RPMI7951 (cell line): Measurements from ENCODE around the gene NEURL1. TPM values are rescaled to one million over a fixed set of nuclear protein-coding genes. Genes with fewer than 3 reads are reported as not detected.

Experiments
- DNase-seq: peaks from one replicate; pipeline ENCODE4 v3.0.0-alpha.2; 2012; ENCODE audit warnings: low read depth
- total RNA-seq: library from RNA; depleted of rRNA; stranded (reverse); fragments of >200 nt; shearing (Covaris generic); gene quantifications from 2 replicates; pipeline ENCODE4 v1.2.3, GENCODE V29; 2014

NEURL1 gene
- total RNA-seq, 1 experiment from 2014 or later: not detected

DNA sequence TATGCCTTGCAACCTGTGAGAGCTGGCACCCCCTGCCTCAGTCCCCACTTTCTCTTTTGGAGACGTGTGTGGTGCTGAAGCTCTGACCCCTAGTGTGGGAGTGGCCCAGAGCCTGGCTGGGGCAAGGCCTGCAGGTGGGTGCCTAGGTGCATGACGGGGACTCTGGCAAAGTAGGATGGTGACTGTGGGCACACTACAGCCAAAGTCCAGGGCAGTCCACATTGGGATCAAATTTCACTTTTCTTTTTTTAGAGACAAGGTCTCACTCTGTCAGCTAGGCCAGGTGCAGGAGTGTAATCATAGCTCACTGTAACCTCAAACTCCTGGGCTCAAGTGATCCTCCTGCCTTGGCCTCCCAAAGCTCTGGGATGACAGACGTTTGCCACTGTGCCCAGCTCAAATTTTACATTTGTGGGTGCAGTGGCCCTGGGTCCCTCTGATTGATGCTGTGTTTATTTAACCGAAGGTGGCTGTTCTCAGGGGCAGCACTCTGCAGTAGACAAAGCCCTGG lies 52.3 kb downstream of the NEURL1 start:
- no peak for DNase-seq

DNA sequence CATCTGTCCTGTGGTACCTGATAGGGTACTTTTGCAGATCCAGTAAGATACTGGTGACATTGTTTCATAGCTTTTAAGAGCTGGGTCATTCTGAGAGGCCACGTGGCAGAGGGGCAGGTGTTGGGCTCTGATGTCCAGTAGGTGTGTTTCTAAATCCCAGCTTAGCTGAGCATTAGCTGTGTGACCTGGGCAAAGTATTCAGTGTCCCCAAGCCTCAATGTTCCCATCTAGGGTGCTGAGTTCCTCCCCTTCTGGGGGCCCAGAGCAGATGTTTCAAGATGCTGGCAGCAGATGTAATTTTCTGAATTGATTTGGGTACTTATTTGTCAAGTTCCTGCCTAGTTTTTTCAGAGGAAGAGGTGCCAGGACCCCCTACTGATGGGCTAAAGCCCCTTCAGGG lies 52.9 kb downstream of the NEURL1 start:
- DNase-seq: no peak

DNA sequence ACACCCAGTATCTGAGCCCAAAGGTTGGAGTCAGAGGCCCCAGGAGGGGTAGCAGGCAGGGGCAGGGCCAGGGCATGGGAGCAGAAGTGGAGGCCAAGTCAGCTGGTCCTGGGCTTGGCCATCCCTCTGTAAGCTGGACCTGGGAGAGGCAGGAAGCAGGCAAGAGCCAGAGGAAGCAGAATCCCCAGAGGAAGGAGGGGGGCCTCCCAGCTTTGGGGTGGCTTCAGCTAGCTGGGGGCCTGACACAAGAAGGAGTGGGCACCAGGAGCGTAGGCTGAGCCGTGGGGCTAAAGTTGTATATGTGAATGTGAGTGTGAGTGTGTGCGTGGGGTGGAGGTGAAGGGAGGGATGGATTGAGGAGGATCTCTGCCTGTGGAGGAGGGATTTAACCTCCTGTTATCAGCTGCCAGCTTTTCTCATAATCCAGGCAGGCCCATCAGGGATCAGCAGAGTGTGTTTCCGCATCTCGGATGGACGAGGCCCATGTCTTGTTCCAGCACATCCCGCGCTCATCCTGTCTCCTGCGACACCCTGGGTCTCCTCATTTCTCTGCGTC lies 54.0 kb downstream of the NEURL1 start:
- no peak for DNase-seq

GRCh38 chr10:103548006-103548405 lies 54.5 kb downstream of the NEURL1 start:
- no peak for DNase-seq

GRCh38 chr10:103548581-103549348 lies 55.3 kb downstream of the NEURL1 start:
- DNase-seq: no peak

GRCh38 chr10:103549349-103549685 lies 55.8 kb downstream of the NEURL1 start:
- DNase-seq: no peak

- no peak for DNase-seq
Observed at GRCh38 chr10:103550229-103550628, 56.7 kb downstream of the NEURL1 start.

- DNase-seq: no peak
Observed at GRCh38 chr10:103551619-103552602, 58.4 kb downstream of the NEURL1 start.

GRCh38 chr10:103552856-103553742 lies 59.6 kb downstream of the NEURL1 start:
- no peak for DNase-seq

DNA sequence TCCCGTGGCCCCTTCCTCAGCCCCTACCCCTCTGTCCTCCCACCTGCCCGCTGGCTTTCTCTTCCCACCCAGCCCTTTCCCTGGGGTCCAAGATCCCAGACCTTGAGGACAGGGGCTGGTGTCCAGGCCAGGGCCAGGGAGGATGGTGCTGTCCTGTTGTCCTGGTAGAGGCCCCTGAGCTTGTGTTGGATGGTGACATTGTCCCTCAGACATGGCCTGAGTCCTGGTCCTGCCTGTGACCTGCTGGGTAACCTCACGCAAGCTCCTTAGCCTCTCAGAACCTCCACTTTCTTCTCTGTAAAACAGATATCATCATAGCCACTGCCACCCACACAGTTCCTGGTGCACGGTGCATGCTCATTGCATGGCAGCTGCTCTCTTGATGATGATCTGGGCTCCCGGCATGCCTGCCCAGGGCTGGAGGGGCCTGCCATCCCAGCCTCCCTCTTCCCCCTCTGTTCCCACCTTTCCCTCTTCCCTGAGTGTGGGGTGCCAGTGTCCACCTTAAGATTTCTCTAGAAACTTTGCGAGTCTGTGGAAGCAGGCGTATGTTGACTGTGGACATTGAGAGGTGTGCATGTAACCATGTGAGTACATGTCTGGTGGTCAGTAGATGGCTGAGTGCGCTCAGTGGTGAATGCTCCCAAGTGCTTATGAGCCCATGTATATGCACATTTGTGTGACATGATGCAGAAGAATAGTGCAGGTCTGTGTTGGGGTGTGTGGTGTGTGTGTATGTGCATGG lies 60.4 kb downstream of the NEURL1 start:
- no peak for DNase-seq

- DNase-seq: peak; percentile 64
Observed at GRCh38 chr10:103554488-103555324, 61.2 kb downstream of the NEURL1 start.

DNA sequence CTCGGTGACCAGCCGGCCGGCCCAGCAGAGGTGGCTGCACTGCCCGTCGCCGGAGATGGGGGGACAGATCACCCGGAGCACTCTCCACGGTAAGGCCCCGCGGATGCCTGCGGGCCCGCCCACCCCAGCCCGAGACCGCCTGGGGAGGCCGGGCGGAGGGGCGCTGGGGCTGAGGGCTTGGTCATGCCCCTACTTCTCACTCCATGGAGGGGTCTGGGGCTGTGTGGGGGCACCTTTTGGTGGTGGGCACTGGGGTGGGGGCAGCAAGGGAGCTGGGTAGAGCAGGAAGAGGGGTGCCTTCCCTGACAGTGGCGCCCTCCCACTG lies 61.8 kb downstream of the NEURL1 start:
- DNase-seq: no peak

GRCh38 chr10:103555712-103556111 lies 62.2 kb downstream of the NEURL1 start:
- DNase-seq: no peak

GRCh38 chr10:103556383-103557007 lies 63.0 kb downstream of the NEURL1 start:
- DNase-seq: no peak

DNA sequence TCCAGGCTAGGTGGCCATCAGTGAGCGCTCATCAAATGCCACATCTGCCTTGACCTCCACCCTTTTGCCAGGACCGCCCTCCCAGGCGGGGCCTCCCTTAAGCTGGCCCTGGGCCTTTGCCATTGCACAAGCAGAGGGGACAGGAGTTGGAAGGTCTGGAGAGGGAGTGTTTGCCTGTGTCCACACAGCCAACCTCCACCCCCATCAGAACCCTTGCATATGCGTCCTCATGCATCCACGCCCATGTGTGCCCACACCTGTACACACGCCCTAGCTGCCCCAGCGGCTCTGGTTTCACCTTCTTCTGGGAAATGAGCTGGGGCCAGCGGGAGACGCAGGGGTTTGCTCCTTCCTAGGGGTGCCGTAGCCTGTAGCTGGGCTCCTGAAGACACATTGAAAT lies 64.0 kb downstream of the NEURL1 start:
- no peak for DNase-seq

DNA sequence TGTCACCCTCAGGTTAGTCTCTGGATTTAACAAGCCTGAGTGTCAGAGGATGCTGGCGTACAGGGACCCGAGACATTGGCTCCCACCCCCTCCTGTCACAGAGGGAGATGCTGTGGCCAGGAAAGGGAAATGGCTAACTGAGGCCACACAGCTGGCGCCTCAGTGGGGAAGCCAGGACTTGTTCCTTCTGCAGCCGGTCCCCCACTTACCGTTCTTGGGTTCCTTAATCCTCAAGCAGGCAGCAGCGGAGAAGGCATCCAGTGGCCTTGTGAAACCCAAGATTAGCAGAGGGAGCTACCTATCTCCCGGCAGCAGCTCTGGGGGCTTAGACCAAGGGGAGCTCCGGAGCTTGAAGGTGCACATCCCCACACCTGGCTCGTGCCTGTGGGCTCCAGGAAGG lies 65.4 kb downstream of the NEURL1 start:
- no peak for DNase-seq

DNA sequence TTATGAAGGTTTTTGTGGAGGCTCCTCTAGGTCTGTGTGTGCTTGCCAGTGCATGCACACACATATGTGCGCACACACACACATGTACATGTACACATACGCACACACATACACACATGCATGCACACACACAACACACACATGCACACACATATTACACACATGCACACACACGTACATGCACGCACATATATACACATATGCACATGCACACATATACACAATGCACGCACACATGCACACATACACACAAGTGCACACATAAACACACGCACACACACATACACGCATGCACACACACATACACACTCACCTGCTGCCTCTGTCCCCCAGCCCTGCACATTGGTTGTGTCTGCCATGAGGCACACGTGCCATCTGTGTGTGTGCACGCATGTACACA lies 66.3 kb downstream of the NEURL1 start:
- no peak for DNase-seq

GRCh38 chr10:103560886-103561285 lies 67.4 kb downstream of the NEURL1 start:
- DNase-seq: peak; percentile 34

DNA sequence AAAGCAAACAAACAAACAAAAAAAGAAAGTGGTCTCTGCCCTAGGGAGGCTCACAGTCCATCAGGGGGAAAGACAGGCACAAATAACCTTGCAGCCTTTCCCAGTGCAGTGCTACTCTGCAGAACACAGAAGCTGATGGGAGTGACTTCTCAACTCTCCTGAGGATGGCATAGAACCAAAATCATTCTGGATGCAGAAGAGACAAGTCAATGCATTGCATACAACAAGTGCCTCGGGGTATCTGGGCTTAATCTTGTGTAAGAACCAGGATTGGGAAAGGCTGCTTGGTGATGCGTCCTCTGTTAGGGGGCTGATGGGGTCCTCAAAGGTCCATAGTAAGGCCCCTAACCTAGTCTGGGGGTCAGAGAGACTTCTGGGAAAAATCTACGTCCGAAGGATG lies 68.9 kb downstream of the NEURL1 start:
- no peak for DNase-seq
